HEK293 (cell line): ENCODE measurements around the gene AFG1L.

ENCODE experiments used
- GLIS2 ChIP-seq: fragments of 450-650 bp; formaldehyde crosslinking; IDR thresholded peaks from 2 replicates; pipeline ENCODE4 v1.5.1; 2016; ENCODE audit warnings: missing biosample characterization, missing genetic modification characterization
- KLF1 ChIP-seq: fragments of 450-650 bp; formaldehyde crosslinking; IDR thresholded peaks from 2 replicates; pipeline ENCODE4 v1.5.1; 2016; ENCODE audit warnings: missing biosample characterization, missing genetic modification characterization
- MZF1 ChIP-seq: fragments of 450-650 bp; formaldehyde crosslinking; IDR thresholded peaks from 2 replicates; pipeline ENCODE4 v1.5.1; 2017; ENCODE audit warnings: missing biosample characterization, missing genetic modification characterization, borderline replicate concordance
- PRDM10 ChIP-seq: fragments of 450-650 bp; formaldehyde crosslinking; IDR thresholded peaks from 2 replicates; pipeline ENCODE4 v1.5.1; 2016; ENCODE audit warnings: missing biosample characterization, missing genetic modification characterization
- TCF7L2 ChIP-seq: IDR thresholded peaks from 2 replicates; pipeline ENCODE4 v1.6.1; 2011; ENCODE audit warnings: low read depth, mild to moderate bottlenecking, inconsistent platforms, low read length, moderate library complexity, borderline replicate concordance
- YY2 ChIP-seq: fragments of 450-650 bp; formaldehyde crosslinking; IDR thresholded peaks from 2 replicates; pipeline ENCODE4 v1.5.1; 2016; ENCODE audit warnings: missing biosample characterization, missing genetic modification characterization
- ZBTB6 ChIP-seq: fragments of 450-650 bp; formaldehyde crosslinking; IDR thresholded peaks from 2 replicates; pipeline ENCODE4 v1.5.1; 2017; ENCODE audit warnings: missing biosample characterization, missing genetic modification characterization
- ZIC2 ChIP-seq: fragments of 450-650 bp; formaldehyde crosslinking; IDR thresholded peaks from 2 replicates; pipeline ENCODE4 v1.5.1; 2016; ENCODE audit warnings: missing biosample characterization, missing genetic modification characterization
- ZNF138 ChIP-seq: fragments of 450-650 bp; formaldehyde crosslinking; IDR thresholded peaks from 2 replicates; pipeline ENCODE4 v1.5.1; 2016; ENCODE audit warnings: missing biosample characterization, missing genetic modification characterization, borderline replicate concordance
- ZNF18 ChIP-seq: fragments of 450-650 bp; formaldehyde crosslinking; IDR thresholded peaks from 2 replicates; pipeline ENCODE4 v1.5.1; 2016; ENCODE audit warnings: missing biosample characterization, missing genetic modification characterization
- ZNF280C ChIP-seq: fragments of 450-650 bp; formaldehyde crosslinking; IDR thresholded peaks from 2 replicates; pipeline ENCODE4 v1.5.1; 2016; ENCODE audit warnings: missing biosample characterization, missing genetic modification characterization
- ZNF335 ChIP-seq: fragments of 450-650 bp; formaldehyde crosslinking; conservative IDR thresholded peaks from 2 replicates; pipeline ENCODE4 v1.5.1; 2016; ENCODE audit warnings: missing biosample characterization, missing genetic modification characterization
- ZNF488 ChIP-seq: fragments of 450-650 bp; formaldehyde crosslinking; IDR thresholded peaks from 2 replicates; pipeline ENCODE4 v1.5.1; 2016; ENCODE audit warnings: missing biosample characterization, missing genetic modification characterization
- ZNF514 ChIP-seq: fragments of 450-650 bp; formaldehyde crosslinking; IDR thresholded peaks from 2 replicates; pipeline ENCODE4 v1.5.1; 2016; ENCODE audit warnings: missing biosample characterization, missing genetic modification characterization
- ZNF692 ChIP-seq: fragments of 450-650 bp; formaldehyde crosslinking; IDR thresholded peaks from 2 replicates; pipeline ENCODE4 v1.5.1; 2016; ENCODE audit warnings: missing biosample characterization, missing genetic modification characterization
- ZNF707 ChIP-seq: fragments of 450-650 bp; formaldehyde crosslinking; IDR thresholded peaks from 2 replicates; pipeline ENCODE4 v1.5.1; 2016; ENCODE audit warnings: missing biosample characterization, missing genetic modification characterization
- ZNF792 ChIP-seq: fragments of 450-650 bp; formaldehyde crosslinking; IDR thresholded peaks from 2 replicates; pipeline ENCODE4 v1.5.1; 2016; ENCODE audit warnings: missing biosample characterization, missing genetic modification characterization

Gene AFG1L

GRCh38 chr6:108260126-108260808, 34.6 kb upstream of the AFG1L start (continued):
- TF ChIP-seq PRDM10 (0 out of 2 replicates have a peak, but pooled peaks have one; percentile 8), ZBTB6 (no peak), ZNF707 (no peak), ZNF18 (tag by site-specific recombination) (no peak), ZNF514 (tag by site-specific recombination) (no peak), ZNF792 (tag by site-specific recombination) (no peak), YY2 (tag by site-specific recombination) (no peak), GLIS2 (tag by site-specific recombination) (peak; percentile 91), TCF7L2 (no peak), ZNF138 (tag by site-specific recombination) (no peak), ZNF488 (tag by site-specific recombination) (no peak), ZNF692 (tag by site-specific recombination) (0 out of 2 replicates have a peak, but pooled peaks have one; percentile 3), ZIC2 (tag by site-specific recombination) (0 out of 2 replicates have a peak, but pooled peaks have one; percentile 31), MZF1 (tag by site-specific recombination) (no peak), ZNF335 (tag by site-specific recombination) (peak; percentile 42), KLF1 (tag by site-specific recombination) (peak; percentile 63), ZNF280C (tag by site-specific recombination) (no peak)
